Adrenal gland (tissue), 12 donors: ENCODE measurements around the gene ATP1B1. TPM values are rescaled to one million over a fixed set of nuclear protein-coding genes. Genes with fewer than 3 reads are reported as not detected.

Source experiments
- DNase-seq, 7 donors: peaks; one replicate each; pipeline ENCODE4 v3.0.0-alpha.2; 2019 to 2020
- H3K27ac ChIP-seq, 5 donors: fragments of 200-600 bp; sonication (generic) in 4 of 5; 1 replicate in 3 of 5; 2 replicates in 2 of 5; pipeline versions ENCODE4 v1.5.1 to v1.8.0; 2016 to 2020; ENCODE audit warnings: mild to moderate bottlenecking in 1 of 5
- H3K27me3 ChIP-seq: fragments of 200-600 bp; 2 replicates; pipeline ENCODE4 v1.8.0; 2021
- H3K36me3 ChIP-seq, 2 donors: fragments of 200-600 bp; replicated peaks in 1 of 2; 1 replicate in 1 of 2; 2 replicates in 1 of 2; pipeline versions ENCODE4 v1.5.1 to v1.8.0; 2018 to 2022
- H3K4me1 ChIP-seq, 2 donors: fragments of 200-600 bp; replicated peaks in 1 of 2; 1 replicate in 1 of 2; 2 replicates in 1 of 2; pipeline versions ENCODE4 v1.5.1 to v1.8.0; 2018 to 2021
- H3K4me3 ChIP-seq, 4 donors: fragments of 200-600 bp; sonication (generic) in 3 of 4; one replicate each; pipeline ENCODE4 v1.5.1; 2016 to 2018
- H3K9me3 ChIP-seq, 3 donors: fragments of 200-600 bp; sonication (generic) in 1 of 3; replicated peaks in 1 of 3; 1 replicate in 2 of 3; 2 replicates in 1 of 3; pipeline versions ENCODE4 v1.5.1 to v1.8.0; 2016 to 2021
- CTCF ChIP-seq, 6 experiments: fragments of 450-650 bp in 4 of 6; fragments of 200-600 bp in 2 of 6; sonication (generic) in 1 of 6; IDR thresholded peaks; 1 replicate in 5 of 6; 2 replicates in 1 of 6; pipeline versions ENCODE4 v1.5.1 to v1.8.0; 2016 to 2021; ENCODE audit warnings: antibody characterized with exemption in 6 of 6, mild to moderate bottlenecking in 2 of 6, moderate library complexity in 1 of 6
- POLR2A ChIP-seq, 2 donors: fragments of 450-650 bp; IDR thresholded peaks; one replicate each; pipeline ENCODE4 v1.6.1; 2017; ENCODE audit warnings: antibody characterized with exemption in 2 of 2, mild to moderate bottlenecking in 2 of 2, moderate library complexity in 1 of 2
- WGBS, 4 donors: extraction: QIAGEN DNeasy Blood & Tissue Kit in 2 of 4; methylation state at CpG; one replicate each; pipeline versions ENCODE4 v1.1.5 to v1.1.7; 2013 to 2017; 5-methylcytosine and 5-hydroxymethylcytosine counted together
- intact Hi-C, 2 donors: fragments of 100-400 bp; cut with DNase I; formaldehyde crosslinking; loops; one replicate each; pipeline versions ENCODE4 v1.14.1 to v1.15.0; 2022 to 2023
- polyA plus RNA-seq, 3 donors: library from polyadenylated mRNA; stranded (reverse); fragments of 200-250 nt in 2 of 3; fragments of 350-450 nt in 1 of 3; fragmentation: Illumina TruSeq in 1 of 3; extraction: RNeasy Lipid Tissue Mini Kit (QIAGEN cat#74804) in 1 of 3; gene quantifications; one replicate each; pipeline ENCODE4 v1.2.3, GENCODE V29; 2013 to 2014
- total RNA-seq, 9 donors: library from RNA; depleted of rRNA in 4 of 9; stranded (reverse); fragments of >200 nt in 4 of 9; fragments of 120-200 nt in 1 of 9; fragmentation: NEBNext Ultra II Directional in 1 of 9; extraction: Animal tissue kit (Norgen Biotek cat#: 25700) in 1 of 9; gene quantifications; one replicate each; pipeline versions ENCODE4 v1.1.0 to v1.2.4, GENCODE V29; 2013 to 2023
- donor health status: healthy with polysubstance abuse.
- donor health status: Bipolar disorder and iron deficiency.
- donor health status: DM: yes; HTN: yes; CAD: no.
- donor health status: DM: no; HTN: no; CAD: no.
- donor health status: DM: no; HTN: no; CAD: no.
- donor health status: DM: yes; HTN: yes; CAD: no.

The ATP1B1 gene
- total and polyA plus RNA-seq, 12 donors = 51.4 to 187 (median 136) TPM

GRCh38 chr1:169110236-169110635, 3.7 kb downstream of the ATP1B1 start:
- DNase-seq = no peak
- intact Hi-C loops = no loop called here
- TF ChIP-seq POLR2A (IDR thresholded peaks at IDR 0.05) = no peak
- no peak for TF ChIP-seq CTCF (IDR thresholded peaks at IDR 0.05)
- H3K36me3 ChIP-seq = peaks cover 0 to 23% of the 10 kb centered on the region in 2 donors
- peak overlapping the region in 1 of 4 donors; percentile 98 for H3K4me3 ChIP-seq
- H3K9me3 ChIP-seq = no peaks in the 10 kb centered on the region
- 10 to 23% (median 16%) methylated on average over 3 of the region's 3 CpGs for WGBS, 4 donors
- no peaks in the 10 kb centered on the region for H3K27me3 ChIP-seq
- H3K27ac ChIP-seq = peak overlapping the region in 4 of 5 donors; percentile 74 to 95 (median 92)
- peaks cover 64 to 72% of the 10 kb centered on the region in 2 donors for H3K4me1 ChIP-seq

GRCh38 chr1:169110689-169111447, 4.4 kb downstream of the ATP1B1 start:
- WGBS, 4 donors = 47 to 52% (median 51%) methylated on average over 7 of the region's 7 CpGs
- Histone ChIP-seq H3K36me3 (peaks cover 0 to 23% of the 10 kb centered on the region in 2 donors), H3K9me3 (no peaks in the 10 kb centered on the region), H3K27ac (peak overlapping the region; percentile 39 to 95 (median 43)), H3K4me3 (peak overlapping the region in 1 of 4 donors; percentile 20), H3K27me3 (no peaks in the 10 kb centered on the region), H3K4me1 (peaks cover 69 to 74% of the 10 kb centered on the region in 2 donors)
- intact Hi-C loops = no loop called here
- TF ChIP-seq CTCF (IDR thresholded peaks at IDR 0.05) (no peak), POLR2A (IDR thresholded peaks at IDR 0.05) (no peak)
- DNase-seq = peak in 3 of 7 donors; percentile 25 to 43 (median 36)

DNA sequence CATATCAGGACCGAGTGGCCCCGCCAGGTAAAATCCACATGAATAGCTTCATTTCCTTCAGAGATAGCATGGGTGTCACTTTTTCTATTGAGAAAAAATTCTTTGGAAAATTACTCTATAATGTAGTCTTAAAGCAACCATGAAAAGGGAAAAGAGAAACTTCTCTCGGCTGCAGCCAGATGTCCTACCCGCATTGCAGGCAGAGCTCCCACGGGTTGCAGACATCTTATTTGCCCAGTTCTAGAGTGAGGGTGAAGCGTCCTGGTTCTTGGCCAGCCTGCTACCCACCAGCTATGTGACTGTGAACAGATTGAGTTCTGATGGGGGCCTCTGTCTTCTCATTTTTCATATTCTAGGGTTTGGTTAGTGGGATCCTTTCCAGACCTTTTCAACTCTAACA, 5.0 kb downstream of the ATP1B1 start:
- H3K4me3 ChIP-seq = peak overlapping the region in 1 of 4 donors; percentile 20
- intact Hi-C loops = no loop called here
- DNase-seq = no peak
- no peak for TF ChIP-seq POLR2A (IDR thresholded peaks at IDR 0.05)
- no peak for TF ChIP-seq CTCF (IDR thresholded peaks at IDR 0.05)
- peak overlapping the region; percentile 39 to 95 (median 43) for H3K27ac ChIP-seq
- H3K36me3 ChIP-seq = peaks cover 0 to 23% of the 10 kb centered on the region in 2 donors
- no peaks in the 10 kb centered on the region for H3K27me3 ChIP-seq
- WGBS, 4 donors = 81 to 88% (median 86%) methylated on average over 6 of the region's 6 CpGs
- no peaks in the 10 kb centered on the region for H3K9me3 ChIP-seq
- peaks cover 75 to 80% of the 10 kb centered on the region in 2 donors for H3K4me1 ChIP-seq

DNA sequence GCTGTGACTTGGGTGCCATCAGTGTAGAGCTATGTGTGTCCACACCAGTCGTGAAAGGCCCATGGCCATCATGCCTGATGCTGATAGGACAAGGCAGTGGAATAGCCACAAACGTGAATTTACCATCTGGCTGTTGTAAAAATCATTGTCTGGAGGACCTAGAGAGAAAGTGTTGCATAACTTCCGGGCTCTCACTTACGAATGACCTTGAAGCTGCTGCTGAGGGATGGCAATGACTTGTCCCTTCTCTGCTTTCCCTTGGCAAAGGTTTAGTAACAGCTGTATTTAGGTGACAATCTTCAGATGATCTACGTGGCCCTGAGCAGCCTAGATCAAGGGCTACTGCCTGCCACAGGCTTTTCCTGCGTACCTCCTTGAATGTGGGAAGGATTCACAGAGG, 5.8 kb downstream of the ATP1B1 start:
- peak; percentile 53 to 87 (median 75) for DNase-seq
- H3K36me3 ChIP-seq = peaks cover 0 to 23% of the 10 kb centered on the region in 2 donors
- intact Hi-C loops = no loop called here
- H3K27me3 ChIP-seq = no peaks in the 10 kb centered on the region
- H3K9me3 ChIP-seq = no peaks in the 10 kb centered on the region
- WGBS, 4 donors = 10 to 49% (median 25%) methylated on average over 6 of the region's 6 CpGs
- no peak overlapping the region for H3K4me3 ChIP-seq
- peak overlapping the region; percentile 43 to 95 (median 72) for H3K27ac ChIP-seq
- peaks cover 78 to 88% of the 10 kb centered on the region in 2 donors for H3K4me1 ChIP-seq
- peak in 1 of 2 donors; percentile 34 for TF ChIP-seq POLR2A (IDR thresholded peaks at IDR 0.05)
- no peak for TF ChIP-seq CTCF (IDR thresholded peaks at IDR 0.05)
